GM23338 (cell line): Measurements from ENCODE around the gene APOB. TPM values are rescaled to one million over a fixed set of nuclear protein-coding genes. Genes with fewer than 3 reads are reported as not detected.

Experiments
- ATAC-seq: fragments of 200-7000 bp; cut with Tn5 transposase; 3 replicates; pipeline ENCODE4 v1.9.1; 2020
- DNase-seq: peaks from one replicate; pipeline ENCODE4 v3.0.0-alpha.2; 2015; ENCODE audit warnings: low spot score
- H2AFZ ChIP-seq: fragments of 200-600 bp; sonication (generic); 2 replicates; pipeline ENCODE4 v1.8.0; 2016; ENCODE audit warnings: antibody characterized with exemption, mild to moderate bottlenecking, moderate library complexity
- H3F3A ChIP-seq: fragments of 200-600 bp; sonication (generic); replicated peaks from 2 replicates; pipeline ENCODE4 v1.8.0; 2017; ENCODE audit warnings: antibody characterized with exemption, mixed run types, low read depth
- H3K27ac ChIP-seq: fragments of 200-600 bp; sonication (generic); 2 replicates; pipeline ENCODE4 v1.6.1; 2016; ENCODE audit warnings: low read depth
- H3K27me3 ChIP-seq: fragments of 200-600 bp; sonication (generic); 2 replicates; pipeline ENCODE4 v1.8.0; 2016; ENCODE audit warnings: mild to moderate bottlenecking, mixed run types, moderate library complexity; ENCODE audit not compliant: insufficient read depth
- H3K36me3 ChIP-seq: fragments of 200-600 bp; sonication (generic); 2 replicates; pipeline ENCODE4 v1.8.0; 2016; ENCODE audit warnings: mild to moderate bottlenecking; ENCODE audit not compliant: insufficient read depth
- H3K4me1 ChIP-seq: fragments of 200-600 bp; sonication (generic); 2 replicates; pipeline ENCODE4 v1.8.0; 2016; ENCODE audit warnings: mild to moderate bottlenecking, moderate library complexity; ENCODE audit not compliant: insufficient read depth
- H3K4me2 ChIP-seq: fragments of 200-600 bp; sonication (generic); 2 replicates; pipeline ENCODE4 v1.7.1; 2017; ENCODE audit warnings: mixed run types
- H3K4me3 ChIP-seq: fragments of 200-600 bp; sonication (generic); 2 replicates; pipeline ENCODE4 v1.6.1; 2016; ENCODE audit warnings: mixed run types
- H3K79me2 ChIP-seq: fragments of 200-600 bp; sonication (generic); replicated peaks from 2 replicates; pipeline ENCODE4 v1.8.0; 2017; ENCODE audit warnings: mild to moderate bottlenecking; ENCODE audit not compliant: insufficient read depth
- H3K9me2 ChIP-seq: fragments of 200-600 bp; sonication (generic); 2 replicates; pipeline ENCODE4 v1.8.0; 2017; ENCODE audit not compliant: insufficient read depth
- H4K20me1 ChIP-seq: fragments of 200-600 bp; sonication (generic); replicated peaks from 2 replicates; pipeline ENCODE4 v1.8.0; 2017; ENCODE audit warnings: mild to moderate bottlenecking; ENCODE audit not compliant: insufficient read depth
- H3K27ac Mint-ChIP-seq: 2 replicates; pipeline ENCODE4 v1.8.0; 2020; ENCODE audit warnings: inconsistent platforms, mild to moderate bottlenecking, moderate library complexity, mixed read lengths
- H3K27me3 Mint-ChIP-seq: 3 replicates; pipeline ENCODE4 v1.8.0; 2022; ENCODE audit warnings: low read depth, mild to moderate bottlenecking, moderate library complexity, mixed read lengths, inconsistent platforms; ENCODE audit not compliant: insufficient read depth, poor library complexity
- H3K36me3 Mint-ChIP-seq: 3 replicates; pipeline ENCODE4 v1.8.0; 2021; ENCODE audit warnings: low read depth, mild to moderate bottlenecking, inconsistent platforms, moderate library complexity, mixed read lengths
- H3K4me1 Mint-ChIP-seq: 3 replicates; pipeline ENCODE4 v1.8.0; 2020; ENCODE audit warnings: mild to moderate bottlenecking, inconsistent platforms, mixed read lengths
- H3K4me3 Mint-ChIP-seq: 3 replicates; pipeline ENCODE4 v1.8.0; 2021; ENCODE audit warnings: moderate library complexity, mild to moderate bottlenecking, inconsistent platforms, mixed read lengths
- H3K9me3 Mint-ChIP-seq: 3 replicates; pipeline ENCODE4 v1.8.0; 2020; ENCODE audit warnings: moderate library complexity, mild to moderate bottlenecking, inconsistent platforms, mixed read lengths
- NANOG ChIP-seq: IDR thresholded peaks from 2 replicates; pipeline ENCODE4 v1.6.1; 2016; ENCODE audit warnings: antibody characterized with exemption, borderline replicate concordance
- STAT1 ChIP-seq: IDR thresholded peaks from one replicate; pipeline ENCODE4 v1.6.1; 2016; ENCODE audit warnings: antibody characterized with exemption; ENCODE audit not compliant: unreplicated experiment
- polyA plus RNA-seq: library from polyadenylated mRNA; unstranded; fragments of >200 nt; fragmentation: Nextera tagmentation; extraction: Ambion mirVana; gene quantifications from 2 replicates; pipeline ENCODE4 v1.2.1, GENCODE V29; 2016
- total RNA-seq: library from RNA; depleted of rRNA; stranded (reverse); fragments of >200 nt; shearing (Covaris generic); gene quantifications from 2 replicates; pipeline ENCODE4 v1.2.3, GENCODE V29; 2014
- TF ChIP-seq, protein P1 (sequence below): IDR thresholded peaks from one replicate; pipeline ENCODE4 v1.6.1; 2018; ENCODE audit warnings: antibody characterized with exemption; ENCODE audit not compliant: unreplicated experiment
- TF ChIP-seq, protein P2 (sequence below): fragments of 250-450 bp; sonication (Bioruptor Pico); IDR thresholded peaks from 2 replicates; pipeline ENCODE4 v1.5.0; 2020; ENCODE audit warnings: mild to moderate bottlenecking, moderate library complexity
- TF ChIP-seq, protein P3 (sequence below): IDR thresholded peaks from 2 replicates; pipeline ENCODE4 v1.6.1; 2016; ENCODE audit warnings: antibody characterized with exemption

Gene APOB
- total and polyA plus RNA-seq, 2 experiments from 2014 or later = 0.08 to 0.56 TPM

DNA sequence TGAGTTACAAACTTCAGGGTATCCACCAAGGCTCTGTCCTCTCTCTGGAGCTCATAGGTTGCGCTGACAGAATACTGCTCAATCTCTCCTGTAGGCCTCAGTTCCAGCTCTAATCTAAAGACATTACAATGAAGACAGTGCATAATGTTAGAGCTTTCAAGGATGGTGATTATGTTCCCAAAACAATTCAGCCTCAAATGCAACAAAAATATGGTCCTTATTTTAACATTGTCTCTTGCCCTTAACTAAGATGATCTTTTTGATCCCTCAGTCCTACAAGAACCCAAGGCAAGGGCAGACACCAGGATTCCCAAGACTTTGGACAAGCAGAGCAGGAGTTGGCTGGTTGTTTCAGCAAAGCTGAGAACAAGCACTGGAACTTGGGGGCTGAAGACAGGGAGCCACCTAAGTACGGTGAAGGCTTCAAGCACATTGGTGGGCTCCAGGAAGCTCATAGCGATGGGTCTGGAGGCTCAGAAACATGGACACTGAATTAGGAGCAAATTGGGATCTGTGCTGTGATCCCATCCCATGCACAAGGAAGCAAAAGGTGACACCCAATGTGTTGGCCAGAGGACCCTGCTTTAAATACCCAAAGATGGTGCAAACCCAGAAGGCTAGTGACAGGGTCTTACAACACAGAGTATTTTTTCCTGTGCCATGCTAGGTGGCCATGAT is 24.7 kb downstream of the APOB start (continued):
- TF ChIP-seq, protein P1, sequence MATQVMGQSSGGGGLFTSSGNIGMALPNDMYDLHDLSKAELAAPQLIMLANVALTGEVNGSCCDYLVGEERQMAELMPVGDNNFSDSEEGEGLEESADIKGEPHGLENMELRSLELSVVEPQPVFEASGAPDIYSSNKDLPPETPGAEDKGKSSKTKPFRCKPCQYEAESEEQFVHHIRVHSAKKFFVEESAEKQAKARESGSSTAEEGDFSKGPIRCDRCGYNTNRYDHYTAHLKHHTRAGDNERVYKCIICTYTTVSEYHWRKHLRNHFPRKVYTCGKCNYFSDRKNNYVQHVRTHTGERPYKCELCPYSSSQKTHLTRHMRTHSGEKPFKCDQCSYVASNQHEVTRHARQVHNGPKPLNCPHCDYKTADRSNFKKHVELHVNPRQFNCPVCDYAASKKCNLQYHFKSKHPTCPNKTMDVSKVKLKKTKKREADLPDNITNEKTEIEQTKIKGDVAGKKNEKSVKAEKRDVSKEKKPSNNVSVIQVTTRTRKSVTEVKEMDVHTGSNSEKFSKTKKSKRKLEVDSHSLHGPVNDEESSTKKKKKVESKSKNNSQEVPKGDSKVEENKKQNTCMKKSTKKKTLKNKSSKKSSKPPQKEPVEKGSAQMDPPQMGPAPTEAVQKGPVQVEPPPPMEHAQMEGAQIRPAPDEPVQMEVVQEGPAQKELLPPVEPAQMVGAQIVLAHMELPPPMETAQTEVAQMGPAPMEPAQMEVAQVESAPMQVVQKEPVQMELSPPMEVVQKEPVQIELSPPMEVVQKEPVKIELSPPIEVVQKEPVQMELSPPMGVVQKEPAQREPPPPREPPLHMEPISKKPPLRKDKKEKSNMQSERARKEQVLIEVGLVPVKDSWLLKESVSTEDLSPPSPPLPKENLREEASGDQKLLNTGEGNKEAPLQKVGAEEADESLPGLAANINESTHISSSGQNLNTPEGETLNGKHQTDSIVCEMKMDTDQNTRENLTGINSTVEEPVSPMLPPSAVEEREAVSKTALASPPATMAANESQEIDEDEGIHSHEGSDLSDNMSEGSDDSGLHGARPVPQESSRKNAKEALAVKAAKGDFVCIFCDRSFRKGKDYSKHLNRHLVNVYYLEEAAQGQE = no peak
- TF ChIP-seq, protein P2, sequence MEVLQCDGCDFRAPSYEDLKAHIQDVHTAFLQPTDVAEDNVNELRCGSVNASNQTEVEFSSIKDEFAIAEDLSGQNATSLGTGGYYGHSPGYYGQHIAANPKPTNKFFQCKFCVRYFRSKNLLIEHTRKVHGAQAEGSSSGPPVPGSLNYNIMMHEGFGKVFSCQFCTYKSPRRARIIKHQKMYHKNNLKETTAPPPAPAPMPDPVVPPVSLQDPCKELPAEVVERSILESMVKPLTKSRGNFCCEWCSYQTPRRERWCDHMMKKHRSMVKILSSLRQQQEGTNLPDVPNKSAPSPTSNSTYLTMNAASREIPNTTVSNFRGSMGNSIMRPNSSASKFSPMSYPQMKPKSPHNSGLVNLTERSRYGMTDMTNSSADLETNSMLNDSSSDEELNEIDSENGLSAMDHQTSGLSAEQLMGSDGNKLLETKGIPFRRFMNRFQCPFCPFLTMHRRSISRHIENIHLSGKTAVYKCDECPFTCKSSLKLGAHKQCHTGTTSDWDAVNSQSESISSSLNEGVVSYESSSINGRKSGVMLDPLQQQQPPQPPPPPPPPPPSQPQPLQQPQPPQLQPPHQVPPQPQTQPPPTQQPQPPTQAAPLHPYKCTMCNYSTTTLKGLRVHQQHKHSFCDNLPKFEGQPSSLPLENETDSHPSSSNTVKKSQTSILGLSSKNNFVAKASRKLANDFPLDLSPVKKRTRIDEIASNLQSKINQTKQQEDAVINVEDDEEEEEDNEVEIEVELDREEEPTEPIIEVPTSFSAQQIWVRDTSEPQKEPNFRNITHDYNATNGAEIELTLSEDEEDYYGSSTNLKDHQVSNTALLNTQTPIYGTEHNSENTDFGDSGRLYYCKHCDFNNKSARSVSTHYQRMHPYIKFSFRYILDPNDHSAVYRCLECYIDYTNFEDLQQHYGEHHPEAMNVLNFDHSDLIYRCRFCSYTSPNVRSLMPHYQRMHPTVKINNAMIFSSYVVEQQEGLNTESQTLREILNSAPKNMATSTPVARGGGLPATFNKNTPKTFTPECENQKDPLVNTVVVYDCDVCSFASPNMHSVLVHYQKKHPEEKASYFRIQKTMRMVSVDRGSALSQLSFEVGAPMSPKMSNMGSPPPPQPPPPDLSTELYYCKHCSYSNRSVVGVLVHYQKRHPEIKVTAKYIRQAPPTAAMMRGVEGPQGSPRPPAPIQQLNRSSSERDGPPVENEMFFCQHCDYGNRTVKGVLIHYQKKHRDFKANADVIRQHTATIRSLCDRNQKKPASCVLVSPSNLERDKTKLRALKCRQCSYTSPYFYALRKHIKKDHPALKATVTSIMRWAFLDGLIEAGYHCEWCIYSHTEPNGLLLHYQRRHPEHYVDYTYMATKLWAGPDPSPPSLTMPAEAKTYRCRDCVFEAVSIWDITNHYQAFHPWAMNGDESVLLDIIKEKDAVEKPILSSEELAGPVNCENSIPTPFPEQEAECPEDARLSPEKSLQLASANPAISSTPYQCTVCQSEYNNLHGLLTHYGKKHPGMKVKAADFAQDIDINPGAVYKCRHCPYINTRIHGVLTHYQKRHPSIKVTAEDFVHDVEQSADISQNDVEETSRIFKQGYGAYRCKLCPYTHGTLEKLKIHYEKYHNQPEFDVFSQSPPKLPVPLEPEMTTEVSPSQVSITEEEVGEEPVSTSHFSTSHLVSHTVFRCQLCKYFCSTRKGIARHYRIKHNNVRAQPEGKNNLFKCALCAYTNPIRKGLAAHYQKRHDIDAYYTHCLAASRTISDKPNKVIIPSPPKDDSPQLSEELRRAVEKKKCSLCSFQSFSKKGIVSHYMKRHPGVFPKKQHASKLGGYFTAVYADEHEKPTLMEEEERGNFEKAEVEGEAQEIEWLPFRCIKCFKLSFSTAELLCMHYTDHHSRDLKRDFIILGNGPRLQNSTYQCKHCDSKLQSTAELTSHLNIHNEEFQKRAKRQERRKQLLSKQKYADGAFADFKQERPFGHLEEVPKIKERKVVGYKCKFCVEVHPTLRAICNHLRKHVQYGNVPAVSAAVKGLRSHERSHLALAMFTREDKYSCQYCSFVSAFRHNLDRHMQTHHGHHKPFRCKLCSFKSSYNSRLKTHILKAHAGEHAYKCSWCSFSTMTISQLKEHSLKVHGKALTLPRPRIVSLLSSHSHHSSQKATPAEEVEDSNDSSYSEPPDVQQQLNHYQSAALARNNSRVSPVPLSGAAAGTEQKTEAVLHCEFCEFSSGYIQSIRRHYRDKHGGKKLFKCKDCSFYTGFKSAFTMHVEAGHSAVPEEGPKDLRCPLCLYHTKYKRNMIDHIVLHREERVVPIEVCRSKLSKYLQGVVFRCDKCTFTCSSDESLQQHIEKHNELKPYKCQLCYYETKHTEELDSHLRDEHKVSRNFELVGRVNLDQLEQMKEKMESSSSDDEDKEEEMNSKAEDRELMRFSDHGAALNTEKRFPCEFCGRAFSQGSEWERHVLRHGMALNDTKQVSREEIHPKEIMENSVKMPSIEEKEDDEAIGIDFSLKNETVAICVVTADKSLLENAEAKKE (CRISPR knock-in tag) = no peak

DNA sequence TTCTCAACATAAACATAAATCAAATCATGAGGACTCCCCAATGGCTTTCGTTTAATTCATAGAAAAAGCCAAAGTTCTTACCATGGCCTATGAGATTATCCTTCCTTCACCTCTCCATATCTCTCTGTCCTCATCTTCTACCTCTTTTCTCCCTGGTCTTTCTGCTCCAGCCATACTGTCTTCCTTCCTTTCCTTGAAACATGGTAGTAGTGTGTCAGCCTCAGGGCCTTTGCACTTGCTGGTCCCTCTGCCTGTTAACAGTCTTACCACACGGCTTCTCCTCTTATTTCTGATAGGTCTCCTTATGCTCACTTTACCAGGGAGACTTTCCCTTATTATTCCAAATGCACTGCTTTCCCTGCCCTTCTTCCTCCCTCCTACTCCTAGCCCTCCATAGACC is 25.6 kb downstream of the APOB start:
- Histone ChIP-seq H3K4me1 (no peaks in the 10 kb centered on the region), H3K27me3 (no peaks in the 10 kb centered on the region), H4K20me1 (no peaks in the 10 kb centered on the region), H3K79me2 (no peaks in the 10 kb centered on the region), H3F3A (no peaks in the 10 kb centered on the region), H3K4me2 (no peak overlapping the region), H3K9me2 (peaks cover 6% of the 10 kb centered on the region), H3K4me3 (no peak overlapping the region), H3K27ac (no peak overlapping the region), H2AFZ (no peak overlapping the region), H3K36me3 (no peaks in the 10 kb centered on the region)
- H3K4me1 Mint-ChIP-seq = no peaks in the 10 kb centered on the region
- no peak for ATAC-seq
- no peak overlapping the region for H3K27ac Mint-ChIP-seq
- no peaks in the 10 kb centered on the region for H3K36me3 Mint-ChIP-seq
- H3K9me3 Mint-ChIP-seq = no peaks in the 10 kb centered on the region; the same call in 1 of the 3 replicates
- no peak overlapping the region for H3K4me3 Mint-ChIP-seq
- no peak for DNase-seq
- no peaks in the 10 kb centered on the region for H3K27me3 Mint-ChIP-seq
- TF ChIP-seq NANOG (no peak), STAT1 (no peak)
- TF ChIP-seq, protein P3, sequence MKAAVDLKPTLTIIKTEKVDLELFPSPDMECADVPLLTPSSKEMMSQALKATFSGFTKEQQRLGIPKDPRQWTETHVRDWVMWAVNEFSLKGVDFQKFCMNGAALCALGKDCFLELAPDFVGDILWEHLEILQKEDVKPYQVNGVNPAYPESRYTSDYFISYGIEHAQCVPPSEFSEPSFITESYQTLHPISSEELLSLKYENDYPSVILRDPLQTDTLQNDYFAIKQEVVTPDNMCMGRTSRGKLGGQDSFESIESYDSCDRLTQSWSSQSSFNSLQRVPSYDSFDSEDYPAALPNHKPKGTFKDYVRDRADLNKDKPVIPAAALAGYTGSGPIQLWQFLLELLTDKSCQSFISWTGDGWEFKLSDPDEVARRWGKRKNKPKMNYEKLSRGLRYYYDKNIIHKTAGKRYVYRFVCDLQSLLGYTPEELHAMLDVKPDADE = no peak
